Measurements from ENCODE around the gene GMIP. TPM values are rescaled to one million over a fixed set of nuclear protein-coding genes. Genes with fewer than 3 reads are reported as not detected.

Gene GMIP
- total and polyA plus RNA-seq, 9 donors = 3.3 to 6.9 (median 4.4) TPM

GRCh38 chr19:19628501-19629134, 14.8 kb downstream of the GMIP start:
- no peak for TF ChIP-seq EP300 (IDR thresholded peaks at IDR 0.05)
- no peak for TF ChIP-seq CTCF (IDR thresholded peaks at IDR 0.05)
- TF ChIP-seq POLR2A (IDR thresholded peaks at IDR 0.05) = no peak
- peak; percentile 54 to 67 (median 60) for DNase-seq
- intact Hi-C loops (cut with DNase I) = no loop called here

GRCh38 chr19:19627621-19628500, 15.6 kb downstream of the GMIP start, which contains the start of gene LPAR2:
Gene LPAR2, minus strand, starts transcription at chr19:19628220. Its CDS starts 945 bp downstream, at chr19:19627275.
- Histone ChIP-seq H3K4me1 (ENCODE audit: insufficient read depth) (peaks cover 2% of the 10 kb centered on the region), H3K36me3 (no peaks in the 10 kb centered on the region), H3K27ac (peak within 1 kb of the TSS; percentile 23 to 41), H3K4me3 (peak within 1 kb of the TSS; percentile 40), H3K9me3 (no peaks in the 10 kb centered on the region), H3K27me3 (no peaks in the 10 kb centered on the region)
- WGBS, 3 donors = 1 to 3% (median 3%) methylated on average over 34 to 87 of the region's 87 CpGs
- TF ChIP-seq CTCF (IDR thresholded peaks at IDR 0.05) = no peak
- peak; percentile 47 to 66 (median 59) for DNase-seq
- intact Hi-C loops (cut with DNase I) = no loop called here

More at GRCh38 chr19:19628501-19629134, 14.8 kb downstream of the GMIP start:
- no peaks in the 10 kb centered on the region for H3K36me3 ChIP-seq
- peak overlapping the region; percentile 40 for H3K4me3 ChIP-seq
- H3K27ac ChIP-seq = peak overlapping the region in 1 of 2 donors; percentile 41
- peaks cover 2% of the 10 kb centered on the region for H3K4me1 ChIP-seq (ENCODE audit: insufficient read depth)
- H3K9me3 ChIP-seq = no peaks in the 10 kb centered on the region
- H3K27me3 ChIP-seq = no peaks in the 10 kb centered on the region
- WGBS, 3 donors = 7 to 18% (median 12%) methylated on average over 41 to 51 of the region's 51 CpGs

- H3K4me1 ChIP-seq (ENCODE audit: insufficient read depth) = peaks cover 2% of the 10 kb centered on the region
- 96 to 97% (median 96%) methylated on average over 45 to 48 of the region's 48 CpGs for WGBS, 3 donors
- DNase-seq = peak in 1 of 5 donors; percentile 43
- intact Hi-C loops (cut with DNase I) = no loop called here
- H3K4me3 ChIP-seq = no peak overlapping the region
- TF ChIP-seq EP300 (IDR thresholded peaks at IDR 0.05) (no peak), CTCF (IDR thresholded peaks at IDR 0.05) (no peak), POLR2A (IDR thresholded peaks at IDR 0.05) (no peak)
- H3K27ac ChIP-seq = no peak overlapping the region
- no peaks in the 10 kb centered on the region for H3K9me3 ChIP-seq
- no peaks in the 10 kb centered on the region for H3K36me3 ChIP-seq
- no peaks in the 10 kb centered on the region for H3K27me3 ChIP-seq
Measured at GRCh38 chr19:19626516-19627472, 16.7 kb downstream of the GMIP start.
